NOMO-1 treated with DMSO at 0.1 percent for 48 hours (cell line): Measurements from ENCODE around the gene KRTAP12-3.
"Not testable (repeated sequence)": the region's sequence is repeated elsewhere in the genome, so short reads cannot be mapped to it uniquely, and the experiment has no call there.

Experiments
- DNase-seq: peaks from one replicate; lab custom pipeline; 2025; ENCODE audit not compliant: unreplicated experiment; lab: John Stamatoyannopoulos, UW

The KRTAP12-3 gene

GRCh38 chr21:44650265-44650972 lies 7.3 kb upstream of the KRTAP12-3 start:
- no peak for DNase-seq

- DNase-seq = no peak
Observed at GRCh38 chr21:44650973-44651675, 6.6 kb upstream of the KRTAP12-3 start.

GRCh38 chr21:44653123-44653522 lies 4.6 kb upstream of the KRTAP12-3 start:
- no peak for DNase-seq

GRCh38 chr21:44653656-44654575 lies 3.8 kb upstream of the KRTAP12-3 start:
- no peak for DNase-seq

GRCh38 chr21:44654576-44655175 lies 3.1 kb upstream of the KRTAP12-3 start, which contains the start of gene KRTAP12-4:
TSS of gene KRTAP12-4 (minus strand) at chr21:44654659. CDS start at chr21:44654614, 45 bp downstream.
- no peak for DNase-seq

GRCh38 chr21:44656868-44657267 lies 864 bp upstream of the KRTAP12-3 start:
- DNase-seq = no peak

- no peak for DNase-seq
Observed at GRCh38 chr21:44658541-44658910, 794 bp downstream of the KRTAP12-3 start.

GRCh38 chr21:44658913-44659595 lies 1.3 kb downstream of the KRTAP12-3 start:
- peak; percentile 14 for DNase-seq

GRCh38 chr21:44661567-44661966 lies 3.8 kb downstream of the KRTAP12-3 start:
- not testable (repeated sequence) for DNase-seq

GRCh38 chr21:44664691-44665090 lies 7.0 kb downstream of the KRTAP12-3 start:
- no peak for DNase-seq

- no peak for DNase-seq
Observed at GRCh38 chr21:44666401-44667320, 8.9 kb downstream of the KRTAP12-3 start, which contains the start of gene KRTAP12-2. TSS of gene KRTAP12-2 (minus strand) at chr21:44666927. CDS start at chr21:44666886, 41 bp downstream.

GRCh38 chr21:44667612-44668011 lies 9.9 kb downstream of the KRTAP12-3 start:
- DNase-seq = no peak

- no peak for DNase-seq
Observed at GRCh38 chr21:44670642-44671432, 13.1 kb downstream of the KRTAP12-3 start.

GRCh38 chr21:44671911-44672310 lies 14.2 kb downstream of the KRTAP12-3 start:
- no peak for DNase-seq

- DNase-seq = no peak
Observed at GRCh38 chr21:44677881-44678280, 20.1 kb downstream of the KRTAP12-3 start.

- no peak for DNase-seq
Observed at GRCh38 chr21:44681152-44681551, 23.4 kb downstream of the KRTAP12-3 start.

- DNase-seq = no peak
Observed at GRCh38 chr21:44681861-44682579, 24.3 kb downstream of the KRTAP12-3 start, which contains the start of gene KRTAP12-1. TSS of gene KRTAP12-1 (minus strand) at chr21:44682163. CDS start at chr21:44682123, 40 bp downstream.
